Choroid plexus epithelial cell (primary cell): ENCODE data around the gene CD209.

ENCODE experiments used
- DNase-seq: peaks from one replicate; pipeline ENCODE4 v3.0.0-alpha.2; 2010; ENCODE audit warnings: low read depth
- H3K4me3 ChIP-seq: 2 replicates; pipeline ENCODE4 v1.5.1; 2011; ENCODE audit warnings: low read depth, mild to moderate bottlenecking, control low read depth, low read length, moderate library complexity
- TF ChIP-seq, protein P1 (sequence below): conservative IDR thresholded peaks from 2 replicates; pipeline ENCODE4 v1.5.1; 2011; ENCODE audit warnings: low read depth, mild to moderate bottlenecking, control low read depth, inconsistent platforms, low read length, moderate library complexity

Gene CD209

DNA sequence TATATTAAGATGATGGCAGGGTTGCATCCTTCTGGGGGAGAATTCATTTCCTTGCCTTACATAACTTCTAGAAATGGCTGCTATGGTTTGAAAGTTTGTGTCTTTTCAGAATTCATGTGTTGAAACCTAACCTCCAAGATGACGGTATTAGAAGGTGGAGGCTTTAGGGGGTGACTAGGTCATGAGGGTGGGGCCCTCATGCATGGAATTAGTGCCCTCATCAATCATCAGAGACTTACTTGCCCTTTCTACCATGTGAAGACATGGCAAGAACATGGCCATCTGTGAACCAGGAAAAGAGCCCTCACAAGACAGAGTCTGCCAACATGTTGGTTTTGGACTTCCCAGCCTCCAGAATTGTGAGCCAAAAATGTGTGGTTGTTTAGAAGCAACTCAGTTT, 30.6 kb downstream of the CD209 start:
- DNase-seq = no peak
- H3K4me3 ChIP-seq = no peak overlapping the region
- TF ChIP-seq, protein P1, sequence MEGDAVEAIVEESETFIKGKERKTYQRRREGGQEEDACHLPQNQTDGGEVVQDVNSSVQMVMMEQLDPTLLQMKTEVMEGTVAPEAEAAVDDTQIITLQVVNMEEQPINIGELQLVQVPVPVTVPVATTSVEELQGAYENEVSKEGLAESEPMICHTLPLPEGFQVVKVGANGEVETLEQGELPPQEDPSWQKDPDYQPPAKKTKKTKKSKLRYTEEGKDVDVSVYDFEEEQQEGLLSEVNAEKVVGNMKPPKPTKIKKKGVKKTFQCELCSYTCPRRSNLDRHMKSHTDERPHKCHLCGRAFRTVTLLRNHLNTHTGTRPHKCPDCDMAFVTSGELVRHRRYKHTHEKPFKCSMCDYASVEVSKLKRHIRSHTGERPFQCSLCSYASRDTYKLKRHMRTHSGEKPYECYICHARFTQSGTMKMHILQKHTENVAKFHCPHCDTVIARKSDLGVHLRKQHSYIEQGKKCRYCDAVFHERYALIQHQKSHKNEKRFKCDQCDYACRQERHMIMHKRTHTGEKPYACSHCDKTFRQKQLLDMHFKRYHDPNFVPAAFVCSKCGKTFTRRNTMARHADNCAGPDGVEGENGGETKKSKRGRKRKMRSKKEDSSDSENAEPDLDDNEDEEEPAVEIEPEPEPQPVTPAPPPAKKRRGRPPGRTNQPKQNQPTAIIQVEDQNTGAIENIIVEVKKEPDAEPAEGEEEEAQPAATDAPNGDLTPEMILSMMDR = no peak

DNA sequence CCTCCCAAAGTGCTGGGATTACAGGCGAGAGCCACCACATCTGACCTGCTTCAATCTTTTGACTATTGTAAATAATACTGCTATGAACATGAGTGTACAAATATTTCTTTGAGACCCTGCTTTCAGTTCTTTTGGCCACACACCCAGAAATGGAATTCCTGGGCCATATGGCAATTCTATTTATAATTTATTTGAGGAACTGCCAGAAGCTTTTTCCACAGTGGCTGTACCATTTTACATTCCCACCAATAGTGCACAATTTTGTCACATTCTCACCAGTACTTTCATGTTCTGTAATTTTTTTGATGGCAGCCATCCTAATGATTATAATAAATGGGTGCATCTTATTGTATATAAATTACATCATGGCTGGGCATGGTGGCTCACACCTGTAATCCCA, 31.7 kb downstream of the CD209 start:
- H3K4me3 ChIP-seq = no peak overlapping the region
- TF ChIP-seq, protein P1 = no peak
- no peak for DNase-seq

DNA sequence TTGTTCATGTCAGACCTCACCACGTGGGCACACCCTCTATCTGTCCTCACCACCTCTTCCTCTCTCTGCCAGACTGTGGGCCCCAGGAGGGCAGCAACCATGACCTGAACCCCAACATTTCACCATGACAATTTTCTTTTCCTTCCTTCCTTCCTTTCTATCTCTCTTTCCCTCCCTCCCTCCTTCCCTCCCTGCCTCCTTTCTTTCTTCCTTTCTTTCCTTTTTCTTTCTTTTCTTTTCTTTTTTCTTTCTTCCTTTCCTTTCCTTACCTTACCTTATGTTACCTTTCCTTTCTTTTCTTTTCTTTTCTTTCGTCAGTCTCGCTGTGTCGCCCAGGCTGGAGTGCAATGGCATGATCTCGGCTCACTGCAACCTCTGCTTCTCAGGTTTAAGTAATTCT, 36.7 kb downstream of the CD209 start:
- no peak for DNase-seq
- TF ChIP-seq, protein P1 = no peak
- no peak overlapping the region for H3K4me3 ChIP-seq

DNA sequence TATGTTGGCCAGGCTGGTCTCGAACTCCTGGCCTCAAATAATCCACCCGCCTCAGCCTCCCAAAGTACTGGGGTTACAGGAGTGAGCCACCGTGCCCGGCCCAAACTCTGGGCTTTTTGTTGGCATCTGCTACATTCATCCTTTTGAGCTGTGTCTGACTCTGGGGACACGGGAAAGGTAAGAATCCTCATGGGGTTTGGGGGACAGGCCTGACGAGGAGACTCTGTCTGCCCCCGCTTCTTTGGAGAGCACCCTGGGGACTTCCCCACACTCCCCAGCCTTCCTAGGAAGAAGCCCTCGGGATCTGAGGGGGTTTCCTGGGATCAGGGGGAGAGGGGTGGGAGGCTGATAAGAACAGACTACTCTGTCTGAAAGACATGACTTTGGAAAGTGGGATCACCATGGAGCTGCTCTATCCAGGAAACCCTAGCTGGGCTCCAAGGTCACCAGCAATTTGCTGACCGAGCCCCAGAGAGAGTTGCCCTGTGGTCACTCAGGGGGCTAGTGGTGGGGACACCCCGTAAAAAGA, 37.3 kb downstream of the CD209 start:
- no peak for DNase-seq
- no peak overlapping the region for H3K4me3 ChIP-seq
- TF ChIP-seq, protein P1 = no peak

DNA sequence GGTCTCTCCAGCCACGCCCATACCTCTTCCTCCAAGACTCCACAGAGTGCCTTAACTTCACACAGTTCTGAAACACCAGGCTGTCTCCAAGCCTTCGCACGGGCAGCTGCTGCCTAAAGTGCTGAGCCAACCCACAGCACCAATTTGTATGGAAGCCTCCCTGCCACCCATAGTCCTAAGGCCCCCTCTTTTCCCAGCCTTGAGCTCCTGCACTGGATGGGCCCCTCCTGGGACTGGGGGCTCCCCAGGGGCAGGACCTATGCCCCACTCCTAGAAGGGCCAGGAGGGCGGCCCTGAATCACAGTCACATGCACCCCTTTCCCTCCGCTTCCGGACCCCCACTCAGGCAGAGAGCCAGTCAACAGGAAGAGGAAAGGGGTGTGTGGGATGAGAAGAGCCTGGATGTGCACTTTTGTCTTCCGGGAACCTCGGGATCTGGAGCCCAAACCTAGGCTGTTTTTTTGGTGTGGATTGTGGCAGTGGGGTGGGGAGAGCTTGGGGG, 40.3 kb downstream of the CD209 start:
- TF ChIP-seq, protein P1 = no peak
- no peak overlapping the region for H3K4me3 ChIP-seq
- no peak for DNase-seq

DNA sequence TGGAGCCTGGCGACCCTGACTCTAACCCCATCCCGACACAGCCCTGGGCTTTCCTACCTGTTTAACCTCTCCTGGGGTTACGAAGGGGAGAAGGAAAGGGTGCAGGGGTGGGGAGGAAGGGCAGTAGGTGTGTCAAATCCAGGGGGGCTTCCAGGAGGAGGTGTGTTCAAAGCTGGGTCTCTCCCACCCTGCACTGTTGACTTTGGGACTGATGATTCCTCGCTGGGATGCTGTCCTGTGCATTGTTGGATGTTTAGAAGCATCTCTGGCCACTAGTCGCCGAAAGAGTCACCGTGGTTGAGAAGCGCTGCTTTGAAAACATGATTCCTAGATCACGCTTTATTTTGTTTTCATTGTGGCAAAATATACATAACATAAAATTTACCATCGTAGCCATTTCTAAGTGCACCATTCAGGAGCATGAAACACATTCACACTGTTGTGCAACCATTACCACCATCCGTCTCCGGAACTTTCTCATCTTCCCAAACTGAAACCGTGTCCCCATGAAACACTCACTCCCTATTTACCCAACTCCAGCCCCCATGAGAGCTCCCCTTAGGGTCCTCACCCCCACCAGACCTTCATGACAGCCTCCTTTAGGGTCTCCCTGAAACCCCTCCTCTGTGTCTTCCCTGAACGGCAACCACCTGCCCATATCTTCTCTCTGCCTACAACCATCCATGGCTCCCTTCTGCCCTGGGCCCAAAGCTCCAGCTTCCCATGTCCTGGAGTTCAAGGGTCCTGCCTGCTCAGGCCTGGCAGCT, 41.0 kb downstream of the CD209 start:
- H3K4me3 ChIP-seq = no peak overlapping the region
- TF ChIP-seq, protein P1 = no peak
- DNase-seq = no peak
